H1 (cell line): ENCODE data around the gene MYRF. TPM values are rescaled to one million over a fixed set of nuclear protein-coding genes. Genes with fewer than 3 reads are reported as not detected.

Experiments used
- CTCF ChIA-PET: fragments of 300-600 bp; sonication (Branson Sonifier 250); formaldehyde crosslinking; loops from one replicate; lab custom pipeline; 2021; ENCODE audit not compliant: partially characterized antibody; lab: Charles Lee
- POLR2A ChIA-PET: fragments of 300-600 bp; sonication (Branson Sonifier 250); formaldehyde crosslinking; loops from one replicate; lab custom pipeline; 2021; ENCODE audit warnings: inconsistent platforms; ENCODE audit not compliant: partially characterized antibody; lab: Charles Lee
- DNase-seq, 2 experiments: peaks; one replicate each; pipeline versions ENCODE4 v3.0.0 to v3.0.0-alpha.2; 2010 to 2022; ENCODE audit warnings: low spot score in 2 of 2, low read depth in 1 of 2, mixed read lengths in 1 of 2
- FAIRE-seq: peaks from 2 replicates; lab custom pipeline; 2011; peaks lifted over from hg19 to GRCh38; lab: Jason Lieb, UNC
- H2AFZ ChIP-seq: 2 replicates; pipeline ENCODE4 v1.8.1; 2012; ENCODE audit warnings: low read length, inconsistent platforms
- H2AK5ac ChIP-seq: 2 replicates; pipeline ENCODE4 v1.6.1; 2013; ENCODE audit warnings: low read depth, low read length
- H2BK120ac ChIP-seq: replicated peaks from 2 replicates; pipeline ENCODE3; 2013; ENCODE audit warnings: low read depth, low read length, inconsistent platforms
- H2BK12ac ChIP-seq: 2 replicates; pipeline ENCODE4 v1.6.1; 2013; ENCODE audit warnings: low read depth, low read length
- H2BK15ac ChIP-seq: 2 replicates; pipeline ENCODE4 v1.6.1; 2013; ENCODE audit warnings: low read length
- H2BK20ac ChIP-seq: 2 replicates; pipeline ENCODE4 v1.6.1; 2013; ENCODE audit warnings: low read length
- H2BK5ac ChIP-seq: 2 replicates; pipeline ENCODE4 v1.6.1; 2013; ENCODE audit warnings: low read depth, low read length
- H3K14ac ChIP-seq: 2 replicates; pipeline ENCODE4 v1.6.1; 2013; ENCODE audit warnings: inconsistent platforms; ENCODE audit not compliant: insufficient read length
- H3K18ac ChIP-seq: 2 replicates; pipeline ENCODE4 v1.6.1; 2013; ENCODE audit warnings: low read length; ENCODE audit errors: extremely low read depth
- H3K23ac ChIP-seq: 2 replicates; pipeline ENCODE4 v1.6.1; 2013; ENCODE audit warnings: inconsistent platforms; ENCODE audit not compliant: insufficient read length
- H3K23me2 ChIP-seq: 2 replicates; pipeline ENCODE4 v1.6.1; 2013; ENCODE audit warnings: low read depth, low read length
- H3K27ac ChIP-seq: 2 replicates; pipeline ENCODE4 v1.6.1; 2011; ENCODE audit warnings: low read depth, low read length, inconsistent platforms
- H3K27me3 ChIP-seq, 4 experiments: replicated peaks in 1 of 4; 1 replicate in 1 of 4; 2 replicates in 3 of 4; pipeline versions ENCODE4 v1.6.1 to v1.8.1; 2011 to 2013; ENCODE audit warnings: low read length in 3 of 4, mild to moderate bottlenecking in 3 of 4, inconsistent platforms in 2 of 4, mixed read lengths in 2 of 4, moderate library complexity in 1 of 4; ENCODE audit not compliant: control insufficient read depth in 3 of 4, insufficient read depth in 3 of 4; ENCODE audit errors: extremely low read depth in 1 of 4
- H3K36me3 ChIP-seq, 4 experiments: 2 replicates each; pipeline versions ENCODE4 v1.6.1 to v1.8.1; 2011 to 2013; ENCODE audit warnings: mild to moderate bottlenecking in 4 of 4, low read length in 3 of 4, moderate library complexity in 2 of 4, control low read depth in 1 of 4, inconsistent platforms in 1 of 4; ENCODE audit not compliant: insufficient read depth in 4 of 4, control insufficient read depth in 2 of 4
- H3K4ac ChIP-seq: replicated peaks from 2 replicates; pipeline ENCODE3; 2013; ENCODE audit warnings: low read length, low read depth, mixed read lengths, inconsistent platforms; ENCODE audit not compliant: insufficient read length
- H3K4me1 ChIP-seq, 4 experiments: replicated peaks in 1 of 4; 1 replicate in 1 of 4; 2 replicates in 3 of 4; pipeline versions ENCODE4 v1.6.1 to v1.8.1; 2011 to 2013; ENCODE audit warnings: low read length in 3 of 4, inconsistent platforms in 2 of 4, mixed read lengths in 1 of 4; ENCODE audit not compliant: insufficient read depth in 4 of 4, control insufficient read depth in 3 of 4
- H3K4me2 ChIP-seq, 2 experiments: 2 replicates each; pipeline versions ENCODE4 v1.6.1 to v1.8.1; 2011 to 2013; ENCODE audit warnings: low read depth in 2 of 2, low read length in 2 of 2, control low read depth in 1 of 2, inconsistent platforms in 1 of 2, mild to moderate bottlenecking in 1 of 2; ENCODE audit not compliant: insufficient read depth in 1 of 2
- H3K4me3 ChIP-seq, 4 experiments: fragments of 200-600, 300-600 bp in 1 of 4; sonication (generic), shearing (Covaris generic), sonication (Bioruptor Twin) in 1 of 4; 2 replicates each; pipeline versions ENCODE4 v1.5.1 to v1.8.1; 2011 to 2016; ENCODE audit warnings: low read length in 4 of 4, low read depth in 3 of 4, control low read depth in 2 of 4, inconsistent platforms in 2 of 4, mild to moderate bottlenecking in 2 of 4, mixed read lengths in 1 of 4, moderate library complexity in 1 of 4; ENCODE audit not compliant: insufficient read depth in 2 of 4; ENCODE audit errors: extremely low read depth in 1 of 4
- H3K56ac ChIP-seq: replicated peaks from 2 replicates; pipeline ENCODE3; 2013; ENCODE audit warnings: low read depth, mild to moderate bottlenecking, mixed read lengths, low read length, inconsistent platforms; ENCODE audit not compliant: insufficient read length
- H3K79me1 ChIP-seq: 2 replicates; pipeline ENCODE4 v1.6.1; 2013; ENCODE audit warnings: low read depth, low read length, control low read depth
- H3K79me2 ChIP-seq, 2 experiments: 2 replicates each; pipeline versions ENCODE4 v1.6.1 to v1.8.1; 2012 to 2013; ENCODE audit warnings: low read length in 2 of 2, mild to moderate bottlenecking in 2 of 2, inconsistent platforms in 1 of 2; ENCODE audit not compliant: insufficient read depth in 2 of 2, control insufficient read depth in 1 of 2
- H3K9ac ChIP-seq, 4 experiments: replicated peaks in 1 of 4; 1 replicate in 1 of 4; 2 replicates in 3 of 4; pipeline versions ENCODE4 v1.6.1 to v1.8.1; 2011 to 2013; ENCODE audit warnings: low read depth in 3 of 4, low read length in 3 of 4, control low read depth in 2 of 4, mild to moderate bottlenecking in 2 of 4, moderate library complexity in 2 of 4, inconsistent platforms in 1 of 4; ENCODE audit errors: extremely low read depth in 1 of 4
- H3K9me3 ChIP-seq, 2 experiments: 2 replicates each; pipeline versions ENCODE4 v1.6.1 to v1.8.1; 2012 to 2013; ENCODE audit warnings: mild to moderate bottlenecking in 2 of 2, moderate library complexity in 2 of 2, control low read depth in 1 of 2, inconsistent platforms in 1 of 2, low read depth in 1 of 2, low read length in 1 of 2, mixed read lengths in 1 of 2; ENCODE audit not compliant: insufficient read depth in 2 of 2
- H4K20me1 ChIP-seq, 2 experiments: replicated peaks in 1 of 2; 2 replicates each; pipeline versions ENCODE3 to v1.8.1; 2011 to 2013; ENCODE audit warnings: inconsistent platforms in 2 of 2, low read length in 2 of 2, mild to moderate bottlenecking in 1 of 2; ENCODE audit not compliant: insufficient read depth in 2 of 2, control insufficient read depth in 1 of 2
- H4K5ac ChIP-seq: 2 replicates; pipeline ENCODE4 v1.6.1; 2013; ENCODE audit warnings: low read length, low read depth, mixed read lengths, inconsistent platforms; ENCODE audit not compliant: insufficient read length
- H4K8ac ChIP-seq: 2 replicates; pipeline ENCODE4 v1.8.0; 2013; ENCODE audit warnings: mild to moderate bottlenecking, moderate library complexity, low read length, inconsistent platforms; ENCODE audit not compliant: insufficient read depth; ENCODE audit errors: extremely low read depth
- H4K91ac ChIP-seq: replicated peaks from 2 replicates; pipeline ENCODE3; 2013; ENCODE audit warnings: low read length, mixed read lengths, inconsistent platforms; ENCODE audit not compliant: insufficient read length
- HDAC2 ChIP-seq, 2 experiments: fragments of 300-600 bp in 1 of 2; sonication (generic) in 1 of 2; IDR thresholded peaks; 2 replicates each; pipeline ENCODE4 v1.6.1; 2011 to 2012; ENCODE audit warnings: low read depth in 2 of 2, low read length in 2 of 2, mild to moderate bottlenecking in 2 of 2, moderate library complexity in 2 of 2, borderline replicate concordance in 1 of 2, inconsistent platforms in 1 of 2
- MAFK ChIP-seq: IDR thresholded peaks from 2 replicates; pipeline ENCODE4 v1.6.1; 2012; ENCODE audit warnings: low read depth, mild to moderate bottlenecking, improper control_type of control experiment, low read length
- MAX ChIP-seq: IDR thresholded peaks from 2 replicates; pipeline ENCODE4 v1.6.1; 2012; ENCODE audit warnings: inconsistent platforms
- PHF8 ChIP-seq: fragments of 200-600 bp; sonication (generic); conservative IDR thresholded peaks from 2 replicates; pipeline ENCODE4 v1.7.1; 2012; ENCODE audit warnings: low read depth, mild to moderate bottlenecking, inconsistent platforms, low read length, moderate library complexity
- POLR2A ChIP-seq, 2 experiments: IDR thresholded peaks; 1 replicate in 1 of 2; 2 replicates in 1 of 2; pipeline ENCODE4 v1.6.1; 2011; ENCODE audit warnings: low read depth in 2 of 2, low read length in 2 of 2, mild to moderate bottlenecking in 2 of 2; ENCODE audit errors: control extremely low read depth in 1 of 2
- POU5F1 ChIP-seq: IDR thresholded peaks from 2 replicates; pipeline ENCODE4 v1.6.1; 2011; ENCODE audit warnings: low read depth, mild to moderate bottlenecking, low read length, moderate library complexity
- RBBP5 ChIP-seq: IDR thresholded peaks from 2 replicates; pipeline ENCODE4 v1.7.1; 2012; ENCODE audit warnings: low read depth, mild to moderate bottlenecking, inconsistent platforms, low read length, moderate library complexity, borderline replicate concordance
- SIN3A ChIP-seq, 2 experiments: IDR thresholded peaks in 1 of 2; conservative IDR thresholded peaks in 1 of 2; 2 replicates each; pipeline ENCODE4 v1.6.1; 2011 to 2012; ENCODE audit warnings: low read length in 2 of 2, improper control_type of control experiment in 1 of 2, low read depth in 1 of 2, mild to moderate bottlenecking in 1 of 2
- SP1 ChIP-seq: IDR thresholded peaks from 2 replicates; pipeline ENCODE4 v1.6.1; 2011; ENCODE audit warnings: low read depth, low read length
- SUZ12 ChIP-seq: fragments of 200-600 bp; sonication (generic); IDR thresholded peaks from 2 replicates; pipeline ENCODE4 v1.6.1; 2012; ENCODE audit warnings: mild to moderate bottlenecking, inconsistent platforms, low read length, moderate library complexity, mixed read lengths
- TAF7 ChIP-seq: optimal IDR thresholded peaks from 2 replicates; pipeline ENCODE3; 2011; ENCODE audit warnings: low read depth, mild to moderate bottlenecking, inconsistent platforms, low read length, moderate library complexity, borderline replicate concordance
- USF2 ChIP-seq: IDR thresholded peaks from 2 replicates; pipeline ENCODE4 v1.6.1; 2011; ENCODE audit warnings: low read length, improper control_type of control experiment
- YY1 ChIP-seq: IDR thresholded peaks from 2 replicates; pipeline ENCODE4 v1.6.1; 2011; ENCODE audit warnings: low read depth, mild to moderate bottlenecking, low read length
- WGBS, 2 experiments: shearing (Covaris generic) in 1 of 2; methylation state at CpG; one replicate each; pipeline versions ENCODE4 v1.1.6 to v1.1.7; 2013 to 2015; ENCODE audit warnings: low lambda C conversion rate in 2 of 2, mixed read lengths in 2 of 2, inconsistent platforms in 1 of 2, low coverage in 1 of 2, missing lambda C conversion rate in 1 of 2; ENCODE audit not compliant: insufficient replicate concordance in 2 of 2, insufficient coverage in 1 of 2, insufficient read length in 1 of 2; ENCODE audit errors: extremely low coverage in 1 of 2, missing lambda C conversion rate in 1 of 2; 5-methylcytosine and 5-hydroxymethylcytosine counted together
- polyA plus RNA-seq, 7 experiments: library from polyadenylated mRNA; depleted of rRNA in 3 of 7; stranded (reverse) in 5 of 7; unstranded in 2 of 7; fragments of >200 nt in 5 of 7; fragments of 200-250 nt in 2 of 7; gene quantifications; 1 replicate in 5 of 7; 2 replicates in 1 of 7; 4 replicates in 1 of 7; pipeline versions ENCODE4 v1.2.1 to v1.2.3, GENCODE V29; 2011 to 2013; ENCODE audit warnings: missing spikeins in 2 of 7, mixed read lengths in 2 of 7
- total RNA-seq: library from RNA; stranded (reverse); fragmentation: NEBNext Ultra II Directional; extraction: Animal tissue kit (Norgen Biotek cat#: 25700); gene quantifications from 2 replicates; pipeline ENCODE4 v1.2.1, GENCODE V29; 2021

MYRF gene
- total and polyA plus RNA-seq, 2 of the 8 experiments (the other 6 are each of a cell fraction or from before 2014, with no cell fraction given), result 6.0 to 6.1 TPM

DNA sequence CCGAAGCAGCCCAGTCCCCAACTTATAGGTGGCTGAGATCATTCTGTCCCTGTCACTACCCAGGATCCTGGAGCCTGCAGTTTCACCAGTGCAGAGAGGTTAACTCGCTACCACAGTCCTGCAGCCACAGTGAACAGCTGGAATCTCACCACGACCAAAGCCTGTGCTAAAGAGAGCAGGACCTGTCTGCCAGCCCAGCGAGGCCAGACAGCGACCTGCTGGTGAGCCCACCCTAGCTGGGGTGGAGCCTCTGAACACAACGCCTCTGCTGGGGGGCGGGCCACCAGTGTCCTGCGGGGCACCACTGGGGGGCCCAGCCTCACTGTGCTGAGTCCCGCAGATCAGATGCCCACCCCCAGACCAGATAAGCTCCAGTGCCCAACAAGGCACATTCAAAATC, 39.0 kb upstream of the MYRF start:
- H3K27me3 ChIP-seq, result no peaks in the 10 kb centered on the region
- no peak overlapping the region for H2AK5ac ChIP-seq
- no peaks in the 10 kb centered on the region; the same call in 1 of the 2 replicates for H3K23me2 ChIP-seq
- H4K91ac ChIP-seq, result no peak overlapping the region
- ChIA-PET POLR2A (interaction anchor here (1.0 kb wide), 1 partner anchor 115 kb away, joined by 3 read pairs; no protein-coding TSS in a partner anchor), CTCF (interaction anchor here (0.8 to 7.9 kb wide), 8 partner anchors 9 to 132 kb away, joined by 3 to 47 read pairs (median 4); no protein-coding TSS in a partner anchor)
- H3K79me2 ChIP-seq, result no peaks in the 10 kb centered on the region
- H2BK15ac ChIP-seq, result no peak overlapping the region
- DNase-seq (no peak), FAIRE-seq (no peak)
- no peak overlapping the region for H3K18ac ChIP-seq
- no peak overlapping the region for H3K9ac ChIP-seq
- H3K4ac ChIP-seq, result no peak overlapping the region
- H3K36me3 ChIP-seq, result no peaks in the 10 kb centered on the region
- H3K14ac ChIP-seq, result no peak overlapping the region
- no peak overlapping the region for H2BK20ac ChIP-seq
- no peak overlapping the region for H2BK5ac ChIP-seq
- no peaks in the 10 kb centered on the region for H3K79me1 ChIP-seq
- H2AFZ ChIP-seq, result no peak overlapping the region
- no peaks in the 10 kb centered on the region for H3K9me3 ChIP-seq
- WGBS, 2 experiments, result 80% methylated on average over 9 of the region's 9 CpGs; no CpG with 5 or more reads in 1 of the 2 experiments
- H4K8ac ChIP-seq, result no peak overlapping the region
- no peak overlapping the region for H4K5ac ChIP-seq
- no peak overlapping the region for H3K27ac ChIP-seq
- no peak overlapping the region for H3K56ac ChIP-seq
- no peak overlapping the region for H3K23ac ChIP-seq
- peaks cover 0 to 35% (median 26%) of the 10 kb centered on the region in 4 experiments; a peak in 6 of 7 replicates for H3K4me1 ChIP-seq
- H2BK120ac ChIP-seq, result no peak overlapping the region
- no peak overlapping the region for H3K4me2 ChIP-seq
- no peak overlapping the region; the same call in 1 of the 2 replicates for H2BK12ac ChIP-seq
- no peak overlapping the region for H3K4me3 ChIP-seq
- H4K20me1 ChIP-seq, result no peaks in the 10 kb centered on the region
- TF ChIP-seq YY1 (no peak), POLR2A (IDR thresholded peaks at IDR 0.05; ENCODE audit: control extremely low read depth in 1 of 2, low read depth in 2 of 2, low read length in 2 of 2) (no peak), POU5F1 (no peak), HDAC2 (IDR thresholded peaks at IDR 0.05; ENCODE audit: borderline replicate concordance in 1 of 2, low read depth in 2 of 2, low read length in 2 of 2) (no peak), TAF7 (no peak), RBBP5 (no peak), SIN3A (conservative IDR thresholded peaks at IDR 0.05 in 1 of 2, IDR thresholded peaks at IDR 0.05 in 1 of 2; ENCODE audit: low read depth in 1 of 2, low read length in 2 of 2) (no peak), USF2 (no peak), PHF8 (no peak), SUZ12 (no peak), MAX (no peak), SP1 (no peak), MAFK (no peak)
